Dendritic cell treated with granulocyte-macrophage colony-stimulating factor and Interleukin-4, amounts not matched to agents 40 ng/mL and 50 ng/mL, for 4 days (primary cell): Measurements from ENCODE around the gene MAST2.

Experiments
- H3K27ac Mint-ChIP-seq: one replicate; pipeline ENCODE4 v1.8.0; 2022; ENCODE audit warnings: mild to moderate bottlenecking, mixed read lengths
- H3K27me3 Mint-ChIP-seq: one replicate; pipeline ENCODE4 v1.8.0; 2022; ENCODE audit warnings: mild to moderate bottlenecking, mixed read lengths
- H3K36me3 Mint-ChIP-seq: one replicate; pipeline ENCODE4 v1.8.0; 2022; ENCODE audit warnings: low read depth, mixed read lengths
- H3K4me1 Mint-ChIP-seq: one replicate; pipeline ENCODE4 v1.8.0; 2022; ENCODE audit warnings: low read depth, mixed read lengths
- H3K4me3 Mint-ChIP-seq: one replicate; pipeline ENCODE4 v1.8.0; 2022; ENCODE audit warnings: mild to moderate bottlenecking, moderate library complexity, mixed read lengths
- H3K9me3 Mint-ChIP-seq: one replicate; pipeline ENCODE4 v1.8.0; 2022; ENCODE audit warnings: mixed read lengths
- intact Hi-C: fragments of 100-400 bp; cut with micrococcal nuclease; formaldehyde crosslinking; loops from one replicate; pipeline ENCODE4 v1.15.0; 2022

MAST2 gene

DNA sequence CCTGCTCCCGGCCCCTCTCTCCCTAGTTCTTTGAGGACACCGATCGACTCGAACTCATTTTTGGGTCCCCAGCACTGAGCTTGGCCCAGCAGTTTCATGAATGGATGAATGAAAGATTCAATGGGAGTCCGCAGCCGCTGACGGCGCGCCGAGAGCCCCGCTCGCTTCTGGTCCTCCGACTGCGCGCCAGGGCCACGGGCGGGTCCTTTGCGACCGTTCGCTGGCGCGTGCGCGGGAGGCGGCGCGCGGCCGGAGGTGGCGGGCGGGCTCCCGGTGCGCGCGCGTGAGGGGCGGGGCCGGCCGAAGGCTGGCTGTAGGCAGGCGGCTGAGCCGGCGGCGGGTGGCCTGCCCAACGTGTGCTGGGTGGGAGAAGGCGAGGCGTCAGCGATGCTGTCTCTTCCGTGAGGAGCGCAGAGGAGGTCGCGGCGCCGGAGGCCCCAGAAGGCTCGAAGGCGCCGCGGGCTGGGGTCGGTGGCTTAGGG lies at the start of gene MAST2:
Gene MAST2, plus strand, starts transcription at position 314 of the 482 bp plus-strand sequence. CDS start 284 bp downstream, outside the sequence.
- intact Hi-C loops: loop anchor here (2.0 to 5.0 kb wide), 2 partner anchors 51 to 115 kb away; partner anchors contain the start of genes IPP and TMEM69
- H3K9me3 Mint-ChIP-seq: no peaks in the 10 kb centered on the region
- H3K4me1 Mint-ChIP-seq: peaks cover 52% of the 10 kb centered on the region
- peaks cover 28% of the 10 kb centered on the region for H3K36me3 Mint-ChIP-seq
- peak within 1 kb of the TSS; percentile 82 for H3K4me3 Mint-ChIP-seq
- H3K27me3 Mint-ChIP-seq: peaks cover 1% of the 10 kb centered on the region
- H3K27ac Mint-ChIP-seq: peak within 1 kb of the TSS; percentile 80

- Mint-ChIP-seq H3K27ac (no peak overlapping the region), H3K36me3 (peaks cover 7% of the 10 kb centered on the region), H3K4me3 (no peak overlapping the region), H3K4me1 (peaks cover 19% of the 10 kb centered on the region), H3K9me3 (peaks cover 24% of the 10 kb centered on the region), H3K27me3 (peaks cover 2% of the 10 kb centered on the region)
- intact Hi-C loops: no loop called here
These were observed 47.7 kb upstream of the MAST2 start for GRCh38 chr1:45755697-45756096.

DNA sequence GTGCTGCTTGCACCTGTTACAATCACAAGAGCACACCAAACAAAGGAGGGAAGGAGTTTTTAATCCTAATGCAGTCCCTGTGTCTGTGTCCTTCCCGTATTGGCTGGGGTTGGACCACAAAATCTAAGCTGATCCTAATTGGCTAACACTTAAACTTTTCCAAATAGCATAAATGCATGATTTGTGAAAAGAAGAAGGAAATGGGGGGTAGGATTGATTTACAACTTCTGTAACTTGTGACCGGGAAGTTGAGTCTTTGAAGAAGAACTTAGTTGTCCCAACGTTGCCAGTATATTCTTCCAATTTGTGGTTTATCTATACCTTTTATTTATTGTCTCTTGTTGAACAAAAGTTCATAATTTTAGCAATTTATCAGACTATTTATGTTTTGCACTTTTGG lies 41.1 kb upstream of the MAST2 start:
- Mint-ChIP-seq H3K4me3 (no peak overlapping the region), H3K36me3 (peaks cover 5% of the 10 kb centered on the region), H3K27ac (peak overlapping the region; percentile 25), H3K4me1 (peaks cover 14% of the 10 kb centered on the region), H3K9me3 (peaks cover 8% of the 10 kb centered on the region), H3K27me3 (no peaks in the 10 kb centered on the region)
- intact Hi-C loops: no loop called here

- Mint-ChIP-seq H3K27me3 (no peaks in the 10 kb centered on the region), H3K36me3 (peaks cover 5% of the 10 kb centered on the region), H3K4me1 (peaks cover 6% of the 10 kb centered on the region), H3K4me3 (no peak overlapping the region), H3K9me3 (peaks cover 8% of the 10 kb centered on the region), H3K27ac (no peak overlapping the region)
- intact Hi-C loops: no loop called here
These were observed 37.2 kb upstream of the MAST2 start for GRCh38 chr1:45765999-45766792.

DNA sequence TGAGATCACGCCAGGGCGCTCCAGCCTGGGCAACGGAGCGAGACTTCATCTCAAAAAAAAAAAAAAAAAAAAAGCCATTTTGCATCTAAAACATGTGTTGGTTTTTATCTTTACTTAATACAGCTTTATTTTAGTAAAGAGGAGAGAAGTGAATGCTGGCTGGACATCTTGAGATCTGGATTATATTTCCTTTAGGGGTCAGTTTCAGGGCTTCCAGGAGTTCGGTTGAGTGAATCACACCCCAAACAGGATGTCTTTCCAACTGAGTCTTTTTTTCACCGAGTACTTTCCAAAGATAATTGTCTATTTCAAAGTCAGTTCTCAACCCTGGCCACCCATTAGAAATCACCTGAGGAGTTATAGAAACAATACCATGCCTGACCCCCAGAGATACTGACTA lies 36.4 kb upstream of the MAST2 start:
- H3K27me3 Mint-ChIP-seq: no peaks in the 10 kb centered on the region
- peaks cover 1% of the 10 kb centered on the region for H3K36me3 Mint-ChIP-seq
- intact Hi-C loops: no loop called here
- peaks cover 2% of the 10 kb centered on the region for H3K9me3 Mint-ChIP-seq
- H3K4me1 Mint-ChIP-seq: peaks cover 6% of the 10 kb centered on the region
- H3K27ac Mint-ChIP-seq: no peak overlapping the region
- H3K4me3 Mint-ChIP-seq: no peak overlapping the region

DNA sequence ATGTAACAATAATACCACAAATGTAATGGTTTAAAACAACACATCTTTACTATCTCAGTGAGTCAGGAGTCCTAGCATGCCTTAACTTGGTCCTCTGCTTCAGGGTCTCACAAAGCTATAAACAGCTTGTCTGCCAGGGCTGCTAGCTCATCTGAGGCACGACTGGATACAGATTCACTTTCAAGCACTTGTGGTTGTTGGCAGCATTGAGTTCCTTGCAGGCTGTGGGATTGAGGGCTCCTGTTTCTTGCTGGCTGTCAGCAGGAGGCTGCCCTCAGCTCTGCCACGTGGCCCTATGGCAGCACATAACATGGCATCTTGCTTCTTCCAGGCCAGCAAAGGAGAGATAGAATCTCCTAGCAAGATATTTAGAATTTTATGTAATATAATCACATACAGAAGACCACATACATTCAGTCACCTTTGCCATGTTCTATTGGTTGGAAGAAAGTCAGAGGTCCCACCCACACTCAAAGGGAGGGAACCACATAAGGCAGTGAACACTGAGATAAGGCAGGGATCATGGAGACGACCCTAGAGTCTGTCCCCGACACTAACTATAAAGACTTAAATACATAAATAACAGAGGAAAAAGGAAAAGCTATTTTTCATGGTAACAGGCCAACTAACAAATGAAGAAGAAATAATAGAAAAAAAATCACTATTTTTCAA lies 34.0 kb upstream of the MAST2 start:
- Mint-ChIP-seq H3K4me3 (no peak overlapping the region), H3K36me3 (no peaks in the 10 kb centered on the region), H3K27me3 (no peaks in the 10 kb centered on the region), H3K27ac (no peak overlapping the region), H3K9me3 (no peaks in the 10 kb centered on the region), H3K4me1 (no peaks in the 10 kb centered on the region)
- intact Hi-C loops: no loop called here

GRCh38 chr1:45772971-45773370 lies 30.4 kb upstream of the MAST2 start:
- intact Hi-C loops: no loop called here
- H3K36me3 Mint-ChIP-seq: no peaks in the 10 kb centered on the region
- no peak overlapping the region for H3K4me3 Mint-ChIP-seq
- no peaks in the 10 kb centered on the region for H3K9me3 Mint-ChIP-seq
- no peak overlapping the region for H3K27ac Mint-ChIP-seq
- H3K27me3 Mint-ChIP-seq: no peaks in the 10 kb centered on the region
- no peaks in the 10 kb centered on the region for H3K4me1 Mint-ChIP-seq

- Mint-ChIP-seq H3K4me1 (no peaks in the 10 kb centered on the region), H3K27me3 (no peaks in the 10 kb centered on the region), H3K36me3 (no peaks in the 10 kb centered on the region), H3K4me3 (no peak overlapping the region), H3K9me3 (no peaks in the 10 kb centered on the region), H3K27ac (no peak overlapping the region)
- intact Hi-C loops: no loop called here
These were observed 27.6 kb upstream of the MAST2 start for GRCh38 chr1:45775794-45776193.

DNA sequence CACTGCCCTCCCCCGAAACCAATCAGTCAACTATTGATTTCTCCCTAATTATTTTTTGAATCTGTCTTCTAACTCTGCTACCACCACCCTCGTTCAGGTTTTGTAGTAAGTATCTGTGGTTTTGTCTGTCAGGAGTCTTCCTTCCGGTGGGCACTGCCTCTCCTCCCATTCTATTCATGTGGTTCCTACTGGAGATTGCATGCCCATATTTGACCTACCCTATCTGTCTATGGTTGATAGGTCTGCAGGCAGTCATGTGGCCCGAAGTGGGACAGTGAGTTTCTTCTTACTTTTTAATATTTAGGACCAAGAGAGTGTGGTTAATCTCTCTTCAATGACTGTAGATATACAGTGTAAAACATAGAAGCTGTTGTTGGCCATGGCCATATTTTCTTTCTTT lies 17.8 kb upstream of the MAST2 start:
- no peaks in the 10 kb centered on the region for H3K36me3 Mint-ChIP-seq
- no peak overlapping the region for H3K27ac Mint-ChIP-seq
- H3K9me3 Mint-ChIP-seq: no peaks in the 10 kb centered on the region
- H3K27me3 Mint-ChIP-seq: peaks cover 16% of the 10 kb centered on the region
- H3K4me3 Mint-ChIP-seq: no peak overlapping the region
- intact Hi-C loops: no loop called here
- peaks cover 33% of the 10 kb centered on the region for H3K4me1 Mint-ChIP-seq

GRCh38 chr1:45787905-45788304 lies 15.5 kb upstream of the MAST2 start:
- Mint-ChIP-seq H3K27ac (peak overlapping the region; percentile 62), H3K36me3 (no peaks in the 10 kb centered on the region), H3K27me3 (peaks cover 2% of the 10 kb centered on the region), H3K9me3 (no peaks in the 10 kb centered on the region), H3K4me3 (no peak overlapping the region), H3K4me1 (peaks cover 47% of the 10 kb centered on the region)
- intact Hi-C loops: no loop called here

- H3K27ac Mint-ChIP-seq: no peak overlapping the region
- H3K4me1 Mint-ChIP-seq: peaks cover 56% of the 10 kb centered on the region
- peaks cover 2% of the 10 kb centered on the region for H3K27me3 Mint-ChIP-seq
- H3K9me3 Mint-ChIP-seq: no peaks in the 10 kb centered on the region
- H3K36me3 Mint-ChIP-seq: no peaks in the 10 kb centered on the region
- no peak overlapping the region for H3K4me3 Mint-ChIP-seq
- intact Hi-C loops: no loop called here
These were observed 13.8 kb upstream of the MAST2 start for GRCh38 chr1:45789601-45790000.

GRCh38 chr1:45792744-45793143 lies 10.7 kb upstream of the MAST2 start:
- intact Hi-C loops: no loop called here
- no peaks in the 10 kb centered on the region for H3K27me3 Mint-ChIP-seq

DNA sequence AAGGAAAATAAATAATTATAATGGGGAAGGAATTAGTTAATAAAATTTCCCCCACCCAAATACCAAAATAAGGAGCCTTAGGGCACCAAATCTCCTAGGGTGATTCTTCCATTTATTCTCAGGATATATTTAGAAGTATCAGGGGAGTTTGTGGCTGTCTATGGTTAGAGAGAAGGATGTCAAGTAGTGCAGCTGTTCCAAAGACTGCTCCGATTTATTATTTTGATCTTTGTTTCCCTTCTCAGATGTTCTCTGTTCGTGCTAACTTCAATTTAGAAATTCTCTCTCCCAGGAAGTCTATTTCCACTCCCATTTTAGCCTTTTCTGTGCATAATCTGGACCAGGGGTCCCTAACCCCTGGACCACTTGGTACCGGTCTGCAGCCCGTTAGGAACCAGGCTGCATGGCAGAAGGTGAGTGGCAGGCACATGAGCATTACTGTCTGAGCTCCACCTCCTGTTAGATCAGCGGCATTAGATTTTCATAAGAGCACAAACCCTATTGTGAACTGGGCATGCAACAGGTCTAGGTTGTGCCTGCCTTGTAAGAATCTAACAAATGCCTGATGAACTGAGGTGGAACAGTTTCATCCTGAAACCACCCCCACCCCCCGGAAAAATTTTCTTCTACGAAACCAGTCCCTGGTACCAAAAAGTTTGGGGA lies 9.3 kb upstream of the MAST2 start:
- Mint-ChIP-seq H3K36me3 (no peaks in the 10 kb centered on the region), H3K4me1 (peaks cover 23% of the 10 kb centered on the region), H3K27ac (no peak overlapping the region), H3K4me3 (no peak overlapping the region), H3K9me3 (no peaks in the 10 kb centered on the region), H3K27me3 (no peaks in the 10 kb centered on the region)
- intact Hi-C loops: no loop called here

More at GRCh38 chr1:45792744-45793143, 10.7 kb upstream of the MAST2 start:
- no peaks in the 10 kb centered on the region for H3K36me3 Mint-ChIP-seq
- peak overlapping the region; percentile 57 for H3K27ac Mint-ChIP-seq
- H3K4me1 Mint-ChIP-seq: peaks cover 36% of the 10 kb centered on the region
- H3K9me3 Mint-ChIP-seq: no peaks in the 10 kb centered on the region
- no peak overlapping the region for H3K4me3 Mint-ChIP-seq

DNA sequence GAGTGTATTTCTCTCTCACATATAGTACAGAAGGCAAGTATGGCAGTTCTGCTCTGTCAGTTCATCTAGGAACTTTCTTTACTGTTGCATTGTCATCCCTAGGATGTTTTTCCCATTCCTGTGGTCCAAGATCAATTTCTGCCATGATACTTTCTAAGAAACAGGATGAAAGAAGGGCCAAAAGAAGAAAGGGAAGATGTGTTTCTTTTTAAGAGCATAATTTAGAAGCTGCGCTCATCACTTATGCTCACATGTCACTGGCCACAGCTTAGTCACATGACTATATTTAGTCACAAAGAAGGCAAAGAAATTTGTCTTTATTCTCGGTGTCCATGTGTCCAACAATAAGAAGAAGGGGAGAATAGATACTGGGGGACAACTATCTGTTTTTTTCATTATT lies 7.0 kb upstream of the MAST2 start:
- intact Hi-C loops: no loop called here
- Mint-ChIP-seq H3K4me1 (peaks cover 18% of the 10 kb centered on the region), H3K27me3 (no peaks in the 10 kb centered on the region), H3K27ac (no peak overlapping the region), H3K9me3 (no peaks in the 10 kb centered on the region), H3K36me3 (no peaks in the 10 kb centered on the region), H3K4me3 (no peak overlapping the region)
